Measurements from ENCODE around the gene WFDC8.

DNA sequence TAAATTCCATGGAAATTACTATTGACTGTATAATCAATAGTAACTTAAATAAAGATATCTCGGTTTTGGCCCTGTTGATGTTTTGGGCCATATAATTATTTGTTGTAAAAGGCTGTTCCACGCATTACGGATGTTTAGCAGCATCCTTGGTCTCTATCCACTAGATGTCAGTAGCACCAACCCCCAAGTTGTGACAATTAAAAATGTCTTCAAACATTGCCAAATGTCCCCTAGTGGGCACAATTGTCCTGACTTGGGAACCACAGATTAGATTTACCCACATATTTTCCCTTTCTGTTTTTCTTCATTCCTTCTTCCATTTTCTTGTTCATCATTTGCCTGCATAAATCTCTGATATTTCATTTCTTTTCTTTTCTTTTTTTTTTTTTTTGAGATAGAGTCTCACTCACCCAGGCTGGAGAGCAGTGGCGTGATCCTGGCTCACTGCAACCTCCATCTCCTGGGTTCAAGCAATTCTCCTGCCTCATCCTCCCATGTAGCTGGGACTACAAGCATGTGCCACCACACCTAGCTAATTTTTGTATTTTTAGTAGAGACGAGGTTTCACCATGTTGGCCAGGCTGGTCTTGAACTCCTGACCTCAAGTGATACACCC is 13.6 kb upstream of the WFDC8 start:
- TF ChIP-seq, protein P1, sequence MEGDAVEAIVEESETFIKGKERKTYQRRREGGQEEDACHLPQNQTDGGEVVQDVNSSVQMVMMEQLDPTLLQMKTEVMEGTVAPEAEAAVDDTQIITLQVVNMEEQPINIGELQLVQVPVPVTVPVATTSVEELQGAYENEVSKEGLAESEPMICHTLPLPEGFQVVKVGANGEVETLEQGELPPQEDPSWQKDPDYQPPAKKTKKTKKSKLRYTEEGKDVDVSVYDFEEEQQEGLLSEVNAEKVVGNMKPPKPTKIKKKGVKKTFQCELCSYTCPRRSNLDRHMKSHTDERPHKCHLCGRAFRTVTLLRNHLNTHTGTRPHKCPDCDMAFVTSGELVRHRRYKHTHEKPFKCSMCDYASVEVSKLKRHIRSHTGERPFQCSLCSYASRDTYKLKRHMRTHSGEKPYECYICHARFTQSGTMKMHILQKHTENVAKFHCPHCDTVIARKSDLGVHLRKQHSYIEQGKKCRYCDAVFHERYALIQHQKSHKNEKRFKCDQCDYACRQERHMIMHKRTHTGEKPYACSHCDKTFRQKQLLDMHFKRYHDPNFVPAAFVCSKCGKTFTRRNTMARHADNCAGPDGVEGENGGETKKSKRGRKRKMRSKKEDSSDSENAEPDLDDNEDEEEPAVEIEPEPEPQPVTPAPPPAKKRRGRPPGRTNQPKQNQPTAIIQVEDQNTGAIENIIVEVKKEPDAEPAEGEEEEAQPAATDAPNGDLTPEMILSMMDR (IDR thresholded peaks at IDR 0.05) = peak in 5 of 6 experiments; percentile 20 to 76 (median 64)
- no peak for TF ChIP-seq POLR2A (IDR thresholded peaks at IDR 0.05)

Data from Peyer's patch (tissue), 4 donors.